Measurements from ENCODE around the gene TBC1D19.

Gene TBC1D19

GRCh38 chr4:26731351-26732035 lies 147.6 kb downstream of the TBC1D19 start:
- no peak for DNase-seq (ENCODE audit: low read depth in 2 of 2)

DNA sequence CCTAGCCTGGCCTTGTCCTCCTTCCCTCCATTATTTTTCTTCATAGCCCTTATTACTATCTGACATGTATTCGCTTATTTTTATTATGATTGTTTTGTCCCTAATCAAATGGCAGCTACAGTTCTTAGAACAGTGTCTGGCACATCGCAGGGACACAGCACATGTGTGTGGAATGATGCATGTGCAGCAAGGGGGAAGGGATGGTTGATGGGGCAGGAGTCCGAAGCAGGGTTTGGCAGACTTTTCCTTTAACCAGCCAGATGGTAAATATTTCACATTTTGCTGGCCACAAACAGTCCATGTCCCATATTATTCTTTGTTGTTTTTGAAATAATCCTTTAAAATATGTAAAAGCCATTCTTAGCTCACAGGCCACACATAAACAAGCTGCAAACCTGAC lies 148.5 kb downstream of the TBC1D19 start:
- DNase-seq (ENCODE audit: low read depth in 2 of 2): no peak

DNA sequence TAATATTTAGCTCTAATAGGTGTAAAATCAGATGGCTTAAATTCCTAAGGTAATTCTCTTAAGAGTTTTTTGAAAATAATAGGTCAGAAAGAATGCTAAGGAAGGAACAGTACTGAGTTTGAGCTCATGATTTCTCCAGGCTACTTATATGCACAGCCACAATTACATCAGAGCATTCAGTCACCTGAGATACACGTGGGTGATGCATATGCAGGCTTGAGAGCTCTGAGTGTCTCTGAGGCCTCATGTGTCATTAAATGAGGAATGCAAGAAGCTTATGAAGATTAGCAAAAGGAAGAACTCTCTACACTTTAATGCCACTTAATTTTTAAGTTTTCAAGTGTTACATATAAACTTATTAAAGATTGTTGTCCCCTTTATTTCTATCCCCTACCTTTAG lies 152.7 kb downstream of the TBC1D19 start:
- no peak for DNase-seq (ENCODE audit: low read depth in 2 of 2)

- no peak for DNase-seq (ENCODE audit: low read depth in 2 of 2)
Measured at GRCh38 chr4:26737385-26737784, 153.5 kb downstream of the TBC1D19 start.

- DNase-seq (ENCODE audit: low read depth in 2 of 2): no peak
Measured at GRCh38 chr4:26741491-26741871, 157.6 kb downstream of the TBC1D19 start.

DNA sequence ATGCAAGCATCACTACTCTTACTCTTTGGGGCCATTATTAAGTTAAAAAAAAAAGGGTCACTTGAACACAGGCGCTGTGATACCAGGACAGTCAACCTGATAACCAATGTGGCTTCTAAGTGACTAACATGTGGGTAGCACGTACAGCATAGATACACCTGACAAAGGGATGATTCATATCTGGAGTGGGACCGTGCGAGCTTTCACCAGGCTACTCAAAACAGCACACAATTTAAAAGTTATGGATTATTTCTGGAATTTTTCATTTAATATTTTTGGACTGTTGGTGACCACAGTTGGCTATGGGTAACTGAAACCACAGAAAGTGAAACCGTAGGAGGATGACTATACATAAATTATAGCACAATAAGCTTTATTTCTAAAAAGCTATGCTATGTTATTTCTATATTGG lies 162.9 kb downstream of the TBC1D19 start:
- no peak for DNase-seq (ENCODE audit: low read depth in 2 of 2)

GRCh38 chr4:26748811-26749210 lies 164.9 kb downstream of the TBC1D19 start:
- no peak for DNase-seq (ENCODE audit: low read depth in 2 of 2)

- DNase-seq (ENCODE audit: low read depth in 2 of 2): no peak
Measured at GRCh38 chr4:26749867-26750266, 166.0 kb downstream of the TBC1D19 start.

GRCh38 chr4:26751004-26751403 lies 167.1 kb downstream of the TBC1D19 start:
- DNase-seq (ENCODE audit: low read depth in 2 of 2): no peak

DNA sequence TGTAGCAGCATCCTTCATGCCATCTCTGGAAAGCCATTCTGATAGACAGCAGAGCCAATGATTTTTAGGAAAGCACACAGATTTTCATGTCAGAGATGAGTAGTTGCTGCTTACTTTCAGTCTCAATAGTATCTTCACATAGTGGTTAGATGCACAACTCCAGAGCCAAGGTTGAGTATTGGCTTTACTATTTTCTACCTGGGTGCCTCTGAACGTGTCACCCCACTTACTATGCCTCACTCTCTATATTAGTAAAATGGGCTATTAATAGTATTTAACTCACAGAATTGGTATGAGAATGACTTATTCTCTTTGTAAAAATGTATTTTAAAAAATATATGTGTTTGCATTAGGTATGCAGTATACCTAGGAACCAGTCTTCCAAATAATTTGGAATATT lies 168.0 kb downstream of the TBC1D19 start:
- no peak for DNase-seq (ENCODE audit: low read depth in 2 of 2)

DNA sequence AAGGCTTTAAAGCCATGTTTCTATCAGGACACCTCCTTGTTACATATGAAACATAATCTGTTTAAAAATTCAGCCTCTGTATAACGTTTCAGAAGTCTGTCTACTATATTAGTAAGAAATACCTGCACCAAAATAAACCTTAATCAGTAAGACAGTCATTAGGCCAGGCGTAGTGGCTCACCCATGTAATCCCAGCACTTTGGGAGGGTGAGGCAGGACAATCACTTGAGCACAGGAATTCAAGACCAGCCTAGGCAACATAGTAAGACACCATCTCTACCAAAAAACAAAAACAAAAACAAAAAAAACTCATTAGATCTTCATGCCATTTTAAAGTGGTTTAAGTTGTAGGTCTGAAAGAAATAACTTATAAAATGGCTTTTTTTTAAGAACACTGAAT lies 169.3 kb downstream of the TBC1D19 start:
- no peak for DNase-seq (ENCODE audit: low read depth in 2 of 2)

- DNase-seq (ENCODE audit: low read depth in 2 of 2): no peak
Measured at GRCh38 chr4:26753617-26754016, 169.7 kb downstream of the TBC1D19 start.

DNA sequence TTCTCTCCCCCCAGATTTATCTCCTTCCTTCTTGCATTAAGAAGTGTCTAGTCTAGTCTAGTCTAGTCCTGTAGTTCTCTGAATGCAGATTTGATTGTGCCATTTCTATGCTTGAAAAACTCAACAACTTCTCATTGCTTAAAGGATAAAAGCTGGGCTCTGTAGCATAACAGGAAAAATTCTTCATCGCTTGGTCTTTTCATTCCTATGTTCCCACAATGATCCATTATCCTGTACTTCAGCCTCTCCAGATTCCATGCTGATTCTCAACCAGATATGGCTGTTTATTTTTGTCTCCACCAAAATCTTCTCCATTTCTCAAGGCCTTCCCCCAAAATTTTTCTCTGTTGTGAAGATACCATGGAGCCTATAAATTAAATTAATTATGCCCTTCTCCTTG lies 173.9 kb downstream of the TBC1D19 start:
- no peak for DNase-seq (ENCODE audit: low read depth in 2 of 2)

- no peak for DNase-seq (ENCODE audit: low read depth in 2 of 2)
Measured at GRCh38 chr4:26758899-26759298, 175.0 kb downstream of the TBC1D19 start.

GRCh38 chr4:26762650-26763049 lies 178.8 kb downstream of the TBC1D19 start:
- DNase-seq (ENCODE audit: low read depth in 2 of 2): no peak

DNA sequence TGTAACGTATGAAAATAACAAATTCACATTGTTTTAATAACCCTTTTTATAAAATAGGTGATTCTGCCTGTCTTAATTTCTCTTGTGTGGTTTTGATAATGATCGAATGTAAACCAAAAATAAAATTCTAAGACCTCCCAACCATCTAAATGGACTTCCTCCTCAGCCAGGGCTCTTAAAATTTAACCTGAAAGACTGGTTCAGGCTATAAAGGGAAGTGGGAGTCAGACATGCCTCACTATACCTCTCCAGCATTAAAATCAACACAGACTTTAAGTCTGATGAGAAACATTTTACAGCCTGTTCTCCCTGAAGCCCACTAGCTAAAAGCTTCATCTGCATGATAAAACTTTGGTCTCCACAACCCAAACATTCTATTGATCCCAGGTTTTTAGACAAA lies 179.2 kb downstream of the TBC1D19 start:
- DNase-seq (ENCODE audit: low read depth in 2 of 2): no peak

- no peak for DNase-seq (ENCODE audit: low read depth in 2 of 2)
Measured at GRCh38 chr4:26763648-26764047, 179.8 kb downstream of the TBC1D19 start.

- DNase-seq (ENCODE audit: low read depth in 2 of 2): no peak
Measured at GRCh38 chr4:26764231-26764630, 180.3 kb downstream of the TBC1D19 start.

- no peak for DNase-seq (ENCODE audit: low read depth in 2 of 2)
Measured at GRCh38 chr4:26765515-26765914, 181.6 kb downstream of the TBC1D19 start.

- DNase-seq (ENCODE audit: low read depth in 2 of 2): no peak
Measured at GRCh38 chr4:26766141-26766540, 182.3 kb downstream of the TBC1D19 start.

DNA sequence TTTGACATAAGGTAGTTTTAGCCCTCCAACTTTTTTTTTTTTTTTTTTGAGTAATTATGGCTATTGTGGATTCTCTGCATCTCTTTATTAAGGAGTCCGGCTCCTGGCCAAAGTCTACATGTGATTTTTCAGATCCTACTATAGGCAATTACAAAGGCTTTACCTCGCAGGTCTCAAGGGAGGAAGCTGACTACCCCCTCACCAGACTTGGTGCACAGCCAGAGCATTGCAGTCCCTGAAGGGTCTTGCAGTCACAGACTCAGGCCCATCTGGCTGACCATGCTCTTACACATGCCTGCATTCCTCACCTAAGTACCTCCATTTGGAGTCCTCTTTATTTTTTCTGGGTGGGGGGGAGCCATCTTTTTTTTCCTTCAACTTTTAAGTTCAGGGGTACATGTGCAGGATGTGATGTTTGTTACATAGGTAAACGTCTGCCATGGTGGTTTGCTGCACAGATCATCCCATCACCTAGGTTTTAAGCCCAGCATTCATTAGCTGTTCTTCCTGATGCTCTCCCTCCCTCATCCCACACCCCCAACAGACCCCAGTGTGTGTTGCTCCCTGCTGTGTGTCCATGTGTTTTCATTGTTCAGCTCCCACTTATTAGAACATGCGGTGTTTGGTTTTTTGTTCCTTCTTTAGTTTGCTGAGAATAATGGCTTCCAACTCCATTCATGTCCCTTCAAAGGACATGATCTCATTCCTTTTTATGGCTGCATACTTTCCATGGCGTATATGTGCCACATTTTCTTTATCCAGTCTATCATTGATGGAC lies 188.4 kb downstream of the TBC1D19 start:
- DNase-seq (ENCODE audit: low read depth in 2 of 2): no peak

DNA sequence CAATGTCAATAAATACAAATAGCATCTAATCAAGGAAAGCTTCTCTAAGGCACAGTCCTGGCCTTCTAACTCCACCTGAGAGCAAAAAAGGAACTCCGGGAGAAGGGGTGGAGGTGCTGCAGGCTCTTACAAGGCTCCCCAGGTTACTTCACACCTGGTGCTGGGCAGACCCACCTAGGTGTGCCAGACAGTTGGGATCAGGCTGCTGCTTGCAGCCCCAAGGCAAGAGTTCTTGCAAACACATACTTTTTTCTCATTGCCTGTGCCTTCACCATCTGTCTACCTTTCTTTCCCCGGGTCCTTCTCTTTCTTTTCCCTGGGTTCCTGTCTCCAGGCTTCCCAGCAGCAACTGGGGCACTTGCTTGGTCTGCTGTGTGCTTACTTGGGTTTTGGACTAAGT lies 195.3 kb downstream of the TBC1D19 start:
- DNase-seq (ENCODE audit: low read depth in 2 of 2): no peak

DNA sequence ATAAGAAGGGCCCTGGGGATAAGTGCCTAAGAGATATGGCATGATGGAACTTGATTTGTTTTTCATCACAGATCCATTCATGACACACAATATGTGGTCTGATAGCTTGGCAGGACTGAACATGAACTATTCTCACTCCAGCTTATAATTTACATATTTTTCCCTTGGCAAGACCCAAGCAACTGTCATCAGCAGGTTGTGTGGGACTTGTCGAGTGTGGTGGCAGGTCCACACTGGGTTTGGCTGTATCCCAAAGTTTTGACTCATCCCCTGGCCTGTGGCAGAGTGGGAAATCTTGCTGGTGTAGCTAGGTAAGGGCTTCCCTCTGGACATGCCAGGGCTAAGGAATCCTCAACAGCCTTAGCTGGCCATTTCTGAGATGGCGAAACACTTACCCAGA lies 195.8 kb downstream of the TBC1D19 start:
- no peak for DNase-seq (ENCODE audit: low read depth in 2 of 2)

DNA sequence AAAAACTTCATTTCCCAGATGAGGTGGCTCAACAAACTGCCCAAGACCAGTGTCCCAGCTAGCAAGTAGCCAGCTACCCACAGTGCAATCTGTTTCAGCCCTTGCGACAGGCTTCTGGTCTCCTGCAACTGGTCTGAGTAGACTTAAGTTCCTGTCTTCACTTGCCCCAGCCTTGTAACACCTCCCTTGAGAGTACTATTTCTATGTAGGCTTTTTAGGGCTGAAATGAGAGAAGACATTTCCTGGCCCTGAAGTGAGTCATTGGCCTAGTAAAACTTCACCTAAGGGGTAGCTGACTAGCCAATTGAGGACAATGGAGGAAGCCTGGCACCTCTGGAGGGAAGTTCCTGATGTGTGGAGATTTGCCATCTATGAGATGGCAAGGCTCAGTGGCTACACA lies 196.7 kb downstream of the TBC1D19 start:
- DNase-seq (ENCODE audit: low read depth in 2 of 2): no peak
